Posterior cingulate gyrus (tissue), 11 donors: ENCODE data around the gene DBNDD1.
"Not testable (repeated sequence)": the region's sequence is repeated elsewhere in the genome, so short reads cannot be mapped to it uniquely, and the experiment has no call there.

ENCODE experiments used
- DNase-seq, 10 donors: peaks; one replicate each; pipeline versions ENCODE4 v3.0.0 to v3.0.0-alpha.2; 2020 to 2021; ENCODE audit warnings: mixed read lengths in 3 of 10
- intact Hi-C: fragments of 100-400 bp; cut with DNase I; formaldehyde crosslinking; loops from one replicate; pipeline ENCODE4 v1.15.1; 2023

Gene DBNDD1

DNA sequence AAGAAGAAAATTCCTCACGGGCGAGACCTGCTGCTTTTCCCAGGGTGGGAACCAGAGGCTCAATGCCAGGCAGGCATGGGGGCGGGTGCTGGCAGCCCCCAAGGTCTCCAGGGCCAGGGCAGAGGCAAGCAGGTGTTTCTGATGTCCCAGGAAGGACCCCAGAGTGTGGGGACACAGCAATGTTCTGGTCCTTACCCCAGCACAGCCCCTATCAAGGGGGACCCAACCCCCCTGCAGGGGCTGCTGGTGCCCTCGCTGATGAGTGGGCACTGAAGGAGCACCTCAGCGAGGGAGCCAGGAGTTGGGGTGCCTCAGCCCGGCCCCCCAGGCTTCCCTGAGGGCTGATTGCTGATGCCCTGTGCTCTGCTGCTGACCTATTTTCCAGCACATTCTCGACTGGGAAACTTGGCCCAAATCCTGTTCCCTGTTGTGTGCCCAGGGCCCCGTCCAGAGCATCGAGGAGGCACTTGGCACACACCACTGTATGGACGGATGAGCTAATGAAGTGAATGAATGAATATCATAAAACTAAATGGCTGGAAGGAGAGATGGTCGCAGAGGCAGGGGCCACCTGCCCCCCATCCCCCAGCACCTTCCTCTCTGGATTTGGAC is 2.8 kb downstream of the DBNDD1 start:
- intact Hi-C loops, result loop anchor here (5.0 kb wide), 1 partner anchor 44 kb away; no protein-coding TSS in a partner anchor
- DNase-seq, result no peak

DNA sequence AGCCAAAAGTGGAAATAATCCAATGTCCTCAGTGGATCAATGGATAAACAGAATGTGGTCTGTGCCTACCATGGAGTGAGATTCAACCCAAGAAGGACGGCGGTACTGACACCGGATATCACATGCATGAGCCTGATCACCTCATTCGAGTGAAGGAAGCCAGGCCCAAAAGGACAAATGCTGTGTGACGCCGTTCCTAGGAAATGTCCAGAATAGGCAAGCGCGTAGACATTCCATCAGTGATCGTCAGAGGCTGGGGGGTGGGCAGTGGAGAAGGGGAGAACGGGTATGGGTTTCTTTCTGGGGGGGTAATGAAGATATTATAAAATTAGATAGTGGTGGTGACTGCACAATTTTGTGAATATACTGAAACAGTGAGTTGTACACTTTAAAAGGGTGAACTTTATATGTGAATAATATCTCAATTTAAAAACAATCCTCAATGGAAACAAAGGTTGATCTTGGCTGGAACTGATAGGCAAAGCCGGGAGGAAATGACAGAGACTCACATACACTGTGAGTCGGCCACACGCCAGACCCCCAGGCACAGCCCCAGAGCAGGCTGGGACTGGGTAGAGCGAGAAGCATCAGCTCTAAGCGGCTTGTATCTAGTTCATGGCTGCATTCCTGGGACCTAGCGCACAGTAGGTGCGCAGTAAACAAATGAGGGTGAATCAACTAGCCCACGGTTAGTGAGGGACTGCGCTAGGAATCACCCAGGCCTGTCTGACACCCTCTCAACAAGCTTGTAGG is 3.5 kb downstream of the DBNDD1 start:
- intact Hi-C loops, result loop anchor here (5.0 kb wide), 1 partner anchor 43 kb away; no protein-coding TSS in a partner anchor
- DNase-seq, result no peak

DNA sequence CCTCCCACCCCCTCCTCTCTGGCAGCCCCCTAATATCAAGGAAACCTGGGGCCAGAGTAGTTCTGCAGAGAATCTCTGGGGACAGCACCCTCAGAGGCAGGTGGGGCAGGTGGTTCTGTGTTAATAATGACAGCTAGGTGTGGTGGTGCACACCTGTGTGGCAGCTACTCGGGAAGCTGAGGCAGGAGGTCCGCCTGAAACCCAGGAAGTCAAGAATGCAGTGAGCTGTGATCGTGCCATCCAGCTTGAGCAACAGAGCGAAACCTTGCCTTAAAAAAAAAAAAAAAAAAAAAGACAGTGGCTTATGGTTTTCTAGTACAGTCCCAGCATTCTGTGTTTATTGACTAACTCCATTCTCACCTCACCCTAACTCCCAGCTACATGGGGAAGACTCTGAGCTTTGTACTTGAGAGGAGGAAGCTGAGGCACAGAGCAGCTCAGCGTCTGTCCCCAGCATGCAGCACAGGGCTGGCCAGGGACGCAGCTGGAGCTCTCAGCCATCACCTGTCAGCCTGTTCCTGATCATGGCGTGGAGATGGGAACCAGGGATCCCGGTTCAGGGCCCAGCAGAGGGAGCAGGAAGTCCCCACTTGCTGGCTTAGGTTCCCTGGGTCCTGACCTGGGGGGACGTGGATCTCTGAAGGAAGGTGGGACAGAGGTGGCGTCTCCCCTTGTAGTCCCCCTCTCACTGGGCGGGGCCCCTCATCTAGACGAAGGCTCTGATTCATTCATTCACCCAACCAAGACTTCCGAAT is 6.1 kb downstream of the DBNDD1 start:
- intact Hi-C loops, result no loop called here
- DNase-seq, result no peak

DNA sequence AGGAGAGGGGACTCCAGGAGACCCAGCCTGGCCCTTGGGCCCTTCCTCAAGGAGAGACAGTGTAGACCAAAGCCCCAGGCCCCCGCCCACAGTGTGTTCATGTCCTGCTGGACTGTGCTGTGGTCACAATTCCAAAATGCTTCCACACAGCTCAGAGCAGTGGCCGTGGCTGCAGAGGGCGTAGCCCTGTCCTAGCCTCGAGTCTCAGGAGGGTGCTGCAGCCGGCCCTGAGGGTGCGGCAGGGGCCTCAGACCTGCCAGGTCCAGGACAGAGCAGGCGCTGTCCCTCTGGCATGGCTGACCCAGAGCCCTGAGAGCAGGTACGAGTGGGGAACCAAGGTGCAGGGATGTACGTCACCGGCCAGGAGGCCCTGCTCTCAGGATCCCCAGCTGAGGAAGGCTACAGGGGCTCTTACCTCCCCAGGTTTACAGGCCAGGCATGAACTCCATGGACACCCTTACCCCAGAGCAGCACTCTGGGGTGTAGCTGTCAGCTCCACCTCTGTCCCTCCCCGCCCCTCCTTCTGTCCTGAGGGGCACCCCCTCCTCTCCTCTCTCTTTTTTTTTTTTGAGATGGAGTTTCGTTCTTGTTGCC is 7.3 kb downstream of the DBNDD1 start:
- no peak for DNase-seq
- intact Hi-C loops, result no loop called here

DNA sequence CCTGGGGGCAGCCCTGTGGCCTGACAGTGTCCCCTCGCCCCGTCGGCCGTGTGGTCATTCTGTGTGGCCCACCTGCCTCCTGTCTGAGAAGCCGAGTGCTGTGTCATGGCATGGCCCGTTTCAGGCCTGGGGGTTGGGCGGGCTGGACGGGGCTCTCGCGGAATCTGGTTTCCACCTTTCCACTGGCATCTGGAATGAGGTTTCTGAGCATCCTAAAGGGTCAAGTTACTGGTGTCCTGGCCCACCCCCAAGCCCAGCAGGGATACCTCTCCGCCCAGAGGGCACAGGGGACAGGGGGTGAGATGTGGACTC is 7.8 kb downstream of the DBNDD1 start:
- intact Hi-C loops, result no loop called here
- DNase-seq, result peak in 1 of 10 donors; percentile 80

DNA sequence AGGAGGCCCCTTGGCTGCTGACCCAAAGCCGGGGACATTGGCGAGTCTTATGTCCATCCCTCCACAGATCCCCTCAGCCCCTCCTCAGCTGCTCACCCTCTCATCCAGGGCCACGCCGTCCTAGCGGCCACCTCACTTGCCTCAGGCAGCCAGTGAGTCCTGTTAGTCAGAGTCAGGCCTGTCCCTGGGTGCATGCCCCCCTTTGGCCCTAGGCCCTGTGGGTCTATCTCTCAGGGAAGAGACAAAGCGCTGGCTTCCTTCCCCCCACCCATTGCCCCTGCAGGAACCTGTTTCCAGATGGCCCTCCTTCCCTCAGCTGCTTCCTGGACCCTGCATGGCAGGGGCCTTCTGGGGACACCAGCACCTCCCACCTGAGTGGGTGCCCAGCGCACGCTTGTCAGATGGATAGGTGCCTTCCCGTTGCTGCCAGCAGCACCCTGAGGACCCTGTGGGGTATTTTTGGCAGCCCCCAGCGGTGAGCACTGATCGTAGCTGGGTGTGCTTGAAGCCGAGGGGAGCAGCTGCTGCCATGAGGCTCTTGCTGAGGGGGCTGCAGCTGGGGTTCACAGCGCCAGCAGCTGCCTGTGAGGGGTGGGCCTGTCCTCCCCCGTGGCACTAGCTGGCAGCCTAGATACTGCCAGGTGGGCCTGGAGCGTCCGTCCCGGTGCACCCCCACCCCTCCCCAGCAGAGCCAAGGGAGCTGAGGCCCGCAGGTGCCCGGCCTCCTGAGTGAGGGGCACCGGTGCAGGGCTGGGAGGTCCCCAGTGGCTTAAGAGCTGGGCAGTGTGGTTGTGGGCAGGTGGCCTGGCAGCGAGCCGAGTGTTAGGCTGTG is 8.4 kb downstream of the DBNDD1 start:
- intact Hi-C loops, result no loop called here
- no peak for DNase-seq

DNA sequence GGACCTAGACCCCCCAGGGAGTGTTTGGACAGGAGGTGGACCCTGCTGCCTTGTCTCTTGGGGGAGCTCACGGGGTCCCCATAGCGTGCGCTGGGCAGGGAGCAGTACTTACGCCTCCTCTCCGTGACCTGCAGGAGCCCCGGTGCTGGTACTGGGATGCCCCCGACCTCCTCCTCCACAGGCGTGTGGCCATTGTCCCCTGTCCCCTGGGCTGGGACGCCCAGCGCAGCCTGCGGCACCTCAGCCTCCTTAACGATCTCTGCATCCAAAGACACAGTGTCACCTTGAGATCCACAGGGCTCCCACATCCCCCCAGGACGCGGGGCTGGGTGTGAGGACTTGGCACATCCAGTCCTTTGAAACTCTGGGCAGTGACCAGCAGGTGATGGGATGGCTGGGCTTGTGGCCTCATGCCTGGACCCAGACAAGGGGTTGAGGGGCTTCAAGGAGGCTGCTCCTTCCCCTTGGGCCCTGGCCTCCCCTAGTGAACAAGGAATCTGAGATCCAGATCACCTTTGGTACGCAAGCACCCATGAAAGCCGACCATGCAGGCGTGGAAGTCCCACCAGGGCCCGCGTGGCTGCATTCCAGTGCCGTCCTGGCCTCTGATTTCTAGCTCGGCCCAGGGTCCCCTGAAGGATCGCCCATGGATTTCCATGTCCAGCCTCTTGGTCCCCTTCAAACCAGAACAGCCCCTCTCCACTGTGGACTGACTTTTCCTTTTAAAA is 9.9 kb downstream of the DBNDD1 start:
- peak in 1 of 10 donors; percentile 79 for DNase-seq
- intact Hi-C loops, result no loop called here

DNA sequence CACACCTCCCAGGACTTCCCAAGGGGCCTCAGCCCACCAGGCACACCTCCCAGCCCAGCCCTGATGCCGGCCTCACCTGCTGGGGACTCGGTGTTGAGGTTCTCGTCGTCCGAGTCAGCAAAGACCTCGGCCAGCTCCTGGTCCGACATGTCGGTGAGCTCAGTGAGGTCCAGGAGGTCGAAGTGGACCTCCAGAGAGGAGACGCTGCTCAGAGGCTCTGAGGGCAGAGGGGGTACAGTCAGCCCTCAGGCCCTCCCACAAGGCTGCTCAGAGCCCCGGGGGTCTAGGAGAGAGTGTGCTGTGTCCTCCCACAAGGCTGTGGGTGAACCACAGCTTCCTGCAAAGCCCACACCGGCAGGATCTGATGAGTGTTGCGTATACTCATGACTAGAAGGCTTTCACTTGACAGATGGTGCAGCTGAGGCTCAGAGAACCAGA is 10.5 kb downstream of the DBNDD1 start:
- intact Hi-C loops, result no loop called here
- DNase-seq, result no peak

DNA sequence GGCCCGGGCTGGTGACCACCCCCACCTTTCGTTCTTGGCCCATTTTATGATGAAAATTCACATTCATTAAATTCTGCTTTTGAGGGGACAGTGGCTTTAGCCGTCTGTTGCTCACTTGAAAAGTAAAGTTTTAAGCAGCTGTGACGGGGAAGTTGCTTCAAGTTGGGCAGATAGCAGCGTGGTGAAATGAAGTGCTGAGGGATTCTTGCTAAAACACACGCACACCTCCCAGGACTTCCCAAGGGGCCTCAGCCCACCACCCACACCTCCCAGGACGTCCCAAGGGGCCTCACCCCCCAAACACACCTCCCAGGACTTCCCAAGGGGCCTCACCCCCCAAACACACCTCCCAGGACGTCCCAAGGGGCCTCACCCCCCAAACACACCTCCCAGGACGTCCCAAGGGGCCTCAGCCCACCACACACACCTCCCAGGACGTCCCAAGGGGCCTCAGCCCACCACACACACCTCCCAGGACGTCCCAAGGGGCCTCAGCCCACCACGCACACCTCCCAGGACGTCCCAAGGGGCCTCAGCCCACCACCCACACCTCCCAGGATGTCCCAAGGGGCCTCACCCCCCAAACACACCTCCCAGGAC is 11.5 kb downstream of the DBNDD1 start:
- DNase-seq, intact Hi-C loops: not testable (repeated sequence)

DNA sequence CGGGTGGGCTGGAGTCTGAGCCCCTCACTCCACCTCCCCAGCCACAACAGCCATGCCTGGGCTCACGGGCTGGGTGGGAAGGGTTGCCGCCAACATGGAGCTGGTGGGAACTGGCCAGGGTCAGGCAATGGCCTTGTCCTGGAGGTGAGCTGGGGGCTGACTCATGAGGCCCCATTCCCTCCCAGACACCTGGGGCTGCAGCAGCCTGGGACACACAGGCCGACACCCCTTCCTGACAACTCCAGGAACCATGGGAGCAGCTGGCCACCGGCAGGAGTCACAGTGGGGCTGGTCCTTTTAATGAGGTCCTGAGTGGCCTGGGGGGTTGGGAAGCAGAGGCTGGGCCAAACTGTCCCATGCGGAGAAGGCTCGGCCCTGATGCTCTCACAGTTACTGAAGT is 12.2 kb downstream of the DBNDD1 start:
- intact Hi-C loops, result no loop called here
- DNase-seq, result no peak

DNA sequence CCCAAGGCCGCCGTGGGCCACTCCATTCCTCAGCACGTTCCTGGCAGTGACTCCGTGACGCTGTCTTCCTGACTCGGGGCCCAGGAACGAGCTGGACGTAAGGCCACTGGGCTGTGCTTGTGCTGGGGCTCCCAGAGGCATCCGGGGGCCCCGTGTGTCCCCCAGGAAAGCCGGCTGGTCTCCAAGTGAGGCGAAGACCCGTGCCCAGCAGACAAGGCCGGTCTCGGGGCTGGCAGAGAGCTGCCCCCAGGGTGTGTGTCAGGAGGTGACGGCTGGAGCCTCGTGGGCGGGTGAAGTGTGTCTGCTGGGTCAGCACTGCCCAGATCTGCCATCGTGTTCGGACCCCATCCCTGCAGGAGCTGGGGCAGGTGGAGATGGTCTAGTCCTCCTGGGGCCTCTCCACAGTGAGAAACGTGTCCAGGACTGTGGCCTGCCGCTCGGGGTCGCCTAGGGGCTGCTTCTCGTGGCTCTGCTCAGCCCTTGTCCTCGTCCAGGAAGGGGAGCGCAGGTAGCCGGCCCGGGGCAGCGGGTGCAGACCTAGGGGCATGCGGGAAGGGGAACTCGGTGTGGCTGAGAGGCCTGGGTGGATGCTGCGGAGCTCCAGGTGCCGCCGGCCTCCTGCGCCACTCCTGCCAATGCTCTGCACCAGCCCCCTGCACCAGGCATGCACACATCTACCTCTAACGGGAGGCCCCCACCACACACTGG is 13.1 kb downstream of the DBNDD1 start:
- intact Hi-C loops, result no loop called here
- DNase-seq, result peak in 1 of 10 donors; percentile 77

DNA sequence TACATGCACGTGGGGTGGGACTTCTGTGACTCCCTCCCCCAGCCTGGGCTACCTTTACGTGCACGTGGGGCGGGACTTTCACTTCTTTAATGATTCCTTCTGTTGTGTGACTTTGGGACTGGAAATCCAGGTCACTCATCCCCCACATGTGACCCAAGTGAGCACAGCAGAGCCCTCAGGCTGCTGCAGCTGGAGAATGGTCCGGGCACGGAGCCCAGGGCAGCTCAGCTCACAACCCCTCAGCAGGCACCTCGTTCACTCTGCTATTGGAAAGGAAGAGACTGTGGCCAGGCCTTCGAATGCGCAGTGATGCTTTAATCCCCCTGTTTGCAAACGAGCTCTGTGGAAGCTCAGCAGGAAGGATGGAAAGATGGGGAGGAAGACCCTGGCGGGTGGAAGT is 14.7 kb downstream of the DBNDD1 start:
- peak in 1 of 10 donors; percentile 72 for DNase-seq
- intact Hi-C loops, result no loop called here

DNA sequence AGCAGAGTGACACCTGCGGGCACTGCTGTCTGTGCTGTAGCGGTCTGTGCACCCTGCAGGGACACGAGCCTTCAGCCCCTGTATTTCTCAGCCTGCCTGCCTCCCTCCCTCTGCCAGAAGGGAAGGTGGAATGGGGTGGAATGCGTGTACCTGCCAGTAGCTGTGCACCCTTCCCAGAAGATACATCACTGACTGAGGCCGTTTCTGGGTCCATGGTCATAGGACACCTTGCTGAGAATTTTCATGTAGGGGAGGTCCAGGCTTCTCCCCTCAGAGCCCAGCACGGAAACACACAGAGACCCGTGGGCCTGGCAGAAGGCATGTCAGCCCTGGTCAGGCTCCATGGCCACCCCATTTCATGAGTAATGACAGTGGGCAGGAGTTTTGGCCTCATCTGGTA is 16.5 kb downstream of the DBNDD1 start:
- DNase-seq, result peak in 1 of 10 donors; percentile 47
- intact Hi-C loops, result no loop called here

DNA sequence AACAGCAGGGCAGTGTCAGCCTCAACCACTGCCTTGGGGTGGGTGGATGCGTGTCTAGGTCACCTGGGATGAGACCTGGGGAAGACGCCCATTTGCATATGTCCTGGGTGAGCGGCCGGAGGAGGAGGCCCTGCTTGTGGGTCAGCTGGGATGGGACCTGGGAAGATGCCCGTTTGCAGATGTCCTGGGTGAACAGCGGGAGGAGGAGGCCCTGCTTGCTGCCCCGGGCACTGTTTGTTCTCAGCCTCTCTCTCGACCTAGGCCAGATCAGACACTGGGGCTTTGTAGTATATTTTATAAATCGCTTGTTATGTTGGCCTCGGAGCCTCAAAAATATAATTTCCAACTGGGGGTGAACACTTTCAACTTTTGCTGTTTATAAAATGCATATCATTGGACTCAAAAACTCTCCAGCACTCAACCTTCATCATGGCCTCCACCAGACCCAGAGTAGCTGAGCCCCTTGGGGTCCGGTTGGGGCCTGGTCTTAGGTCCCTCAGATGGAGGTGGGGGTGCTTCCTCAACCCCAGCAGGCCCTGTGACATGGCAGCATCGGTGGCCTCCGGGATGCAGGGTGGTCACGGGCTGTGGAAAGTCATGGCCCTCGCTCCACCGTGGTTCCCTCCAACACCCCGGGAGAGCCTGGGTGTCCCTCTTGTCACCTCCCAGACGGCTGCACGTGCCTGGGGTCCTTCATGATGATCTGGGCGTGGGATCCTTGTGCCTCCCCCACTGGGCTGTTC is 17.3 kb downstream of the DBNDD1 start:
- intact Hi-C loops, result no loop called here
- DNase-seq, result peak in 4 of 10 donors; percentile 47 to 84 (median 62)

DNA sequence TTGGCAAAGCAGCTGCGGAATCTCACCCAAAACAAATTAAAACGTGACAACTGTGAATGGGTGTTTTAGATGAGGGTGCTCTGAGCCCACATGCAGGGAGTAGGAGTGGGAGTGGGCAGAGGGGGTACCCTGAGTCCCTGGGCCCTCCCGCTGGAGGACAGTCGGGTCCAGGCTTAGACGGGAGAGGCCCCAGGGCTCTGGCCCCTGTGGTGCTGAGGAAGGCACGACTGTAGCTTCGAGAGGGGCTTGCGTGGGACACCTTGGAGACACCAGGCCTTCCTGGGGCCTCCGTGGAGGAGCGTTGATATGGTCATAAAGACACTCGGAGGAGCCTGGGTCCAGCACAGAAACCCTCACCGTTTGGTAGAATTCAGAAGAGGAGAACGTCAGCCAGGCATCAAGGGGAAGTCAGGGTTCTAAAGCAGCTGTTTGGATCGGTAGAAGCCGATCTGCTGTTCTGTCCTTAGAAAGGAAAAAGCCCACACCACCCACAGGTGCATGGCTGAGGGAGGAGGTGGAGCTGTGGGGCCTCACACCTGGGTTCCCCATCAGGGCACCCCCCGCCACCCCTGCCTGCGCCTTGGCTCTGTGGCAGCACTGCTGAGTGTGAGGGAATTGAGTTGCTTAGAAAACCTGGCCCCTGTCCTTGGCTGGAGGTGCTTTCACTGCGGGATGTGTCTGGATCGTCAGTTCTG is 18.4 kb downstream of the DBNDD1 start:
- peak in 2 of 10 donors; percentile 51 to 78 for DNase-seq
- intact Hi-C loops, result no loop called here

DNA sequence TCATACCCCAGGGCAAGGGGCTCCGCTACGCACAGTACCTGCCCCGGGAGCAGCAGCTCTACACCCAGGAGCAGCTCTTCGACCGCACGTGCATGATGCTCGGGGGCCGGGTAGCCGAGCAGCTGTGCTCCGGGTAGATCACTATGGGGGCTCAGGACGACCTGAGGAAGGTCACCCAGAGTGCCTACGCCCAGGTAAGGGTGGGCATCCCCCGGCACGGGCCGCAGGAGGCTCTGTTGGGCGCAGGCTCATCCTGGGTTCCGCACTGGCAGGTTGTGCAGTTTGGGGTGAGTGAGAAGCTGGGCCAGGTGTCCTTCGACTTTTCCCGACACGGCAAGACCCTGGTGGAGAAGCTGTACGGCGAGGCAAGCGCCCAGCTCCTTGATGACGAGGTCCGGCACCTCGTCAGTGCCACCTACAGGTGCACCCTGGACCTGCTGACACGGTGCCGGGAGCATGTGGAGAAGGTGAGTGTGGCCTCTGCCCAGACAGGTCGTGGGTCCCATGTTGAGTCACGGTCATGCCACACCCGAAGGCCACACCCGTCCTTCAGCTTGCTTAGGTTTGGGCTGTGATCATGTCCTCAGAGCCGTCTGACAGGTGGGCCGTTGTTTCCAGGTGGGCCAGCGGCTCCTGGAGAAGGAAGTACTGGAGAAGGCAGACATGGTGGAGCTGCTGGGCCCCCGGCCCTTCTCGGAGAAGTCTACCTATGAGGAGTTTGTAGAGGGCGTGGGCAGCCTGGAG is 19.3 kb downstream of the DBNDD1 start:
- peak in 1 of 10 donors; percentile 79 for DNase-seq
- intact Hi-C loops, result no loop called here

DNA sequence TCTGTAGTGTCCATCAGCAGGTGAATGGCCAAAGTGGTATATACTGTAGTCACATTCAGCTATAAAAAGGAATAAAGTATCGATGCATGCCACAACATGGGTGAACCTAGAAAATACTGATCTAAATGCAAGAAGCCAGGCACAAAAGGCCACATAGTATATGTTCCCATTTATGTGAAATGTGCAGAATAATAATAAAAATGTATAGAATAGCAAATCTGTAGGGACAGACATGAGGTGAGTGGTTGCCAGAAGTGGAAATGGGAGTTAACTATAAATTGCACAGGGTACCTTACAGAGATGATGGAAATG is 23.1 kb downstream of the DBNDD1 start:
- no peak for DNase-seq
- intact Hi-C loops, result no loop called here
